Fibroblast of skin of left biceps (primary cell): Measurements from ENCODE around the gene RUNX1.
"Not testable (repeated sequence)": the region's sequence is repeated elsewhere in the genome, so short reads cannot be mapped to it uniquely, and the experiment has no call there.

Experiments used
- DNase-seq, 2 experiments: peaks; one replicate each; pipeline ENCODE4 v3.0.0-alpha.2; 2013; ENCODE audit warnings: low read depth in 2 of 2

The RUNX1 gene

DNA sequence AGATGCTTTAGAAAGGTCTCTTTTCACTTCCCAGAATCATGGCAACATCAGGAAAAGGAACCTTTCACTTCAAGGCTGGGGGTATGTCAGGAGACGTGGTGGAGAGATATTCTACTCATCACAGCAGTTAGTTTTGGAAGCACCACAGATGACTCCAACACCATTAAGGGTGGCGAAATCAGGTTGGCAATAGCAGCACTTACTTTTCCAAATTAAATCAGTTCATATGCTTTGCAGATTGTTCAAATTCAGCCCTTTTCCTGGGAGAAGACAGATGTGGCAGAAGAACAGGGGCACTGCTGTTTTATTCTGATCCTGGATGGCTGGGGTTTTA, 79.0 kb downstream of the RUNX1 start:
- DNase-seq, result no peak

DNA sequence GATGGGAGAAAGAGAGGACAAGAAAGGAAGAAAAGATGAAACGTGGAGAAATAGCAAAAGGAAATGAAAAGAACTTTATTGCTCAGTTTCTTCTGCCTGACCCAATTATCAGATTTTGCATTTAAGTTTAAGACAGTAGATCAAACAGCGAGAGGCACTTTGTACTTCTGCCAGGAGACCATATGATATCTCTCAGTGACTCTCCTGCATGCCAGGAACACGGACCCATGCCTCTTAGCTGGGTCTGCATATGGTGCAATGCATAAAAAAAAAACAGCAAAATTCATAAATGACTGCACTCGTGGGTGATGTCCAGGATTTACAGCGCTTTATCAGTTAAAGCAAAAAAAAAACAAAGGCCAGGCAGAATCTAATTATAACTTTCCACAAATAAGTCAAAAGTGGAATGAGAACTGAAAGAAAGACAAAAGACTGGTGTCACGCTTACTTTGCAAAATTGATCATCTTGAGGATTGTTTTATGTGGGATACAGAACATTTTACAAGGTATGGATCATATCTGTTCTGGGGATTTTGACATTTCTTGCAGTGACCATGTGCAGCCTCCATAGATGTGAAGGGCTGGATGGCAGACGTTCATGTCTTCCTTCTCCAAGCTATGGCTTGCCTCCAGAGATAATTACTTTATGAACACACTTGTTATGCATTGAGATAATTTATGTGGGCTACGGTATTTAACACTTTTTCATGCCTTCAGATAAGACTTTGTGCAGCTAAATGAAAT, 79.5 kb downstream of the RUNX1 start:
- no peak for DNase-seq

DNA sequence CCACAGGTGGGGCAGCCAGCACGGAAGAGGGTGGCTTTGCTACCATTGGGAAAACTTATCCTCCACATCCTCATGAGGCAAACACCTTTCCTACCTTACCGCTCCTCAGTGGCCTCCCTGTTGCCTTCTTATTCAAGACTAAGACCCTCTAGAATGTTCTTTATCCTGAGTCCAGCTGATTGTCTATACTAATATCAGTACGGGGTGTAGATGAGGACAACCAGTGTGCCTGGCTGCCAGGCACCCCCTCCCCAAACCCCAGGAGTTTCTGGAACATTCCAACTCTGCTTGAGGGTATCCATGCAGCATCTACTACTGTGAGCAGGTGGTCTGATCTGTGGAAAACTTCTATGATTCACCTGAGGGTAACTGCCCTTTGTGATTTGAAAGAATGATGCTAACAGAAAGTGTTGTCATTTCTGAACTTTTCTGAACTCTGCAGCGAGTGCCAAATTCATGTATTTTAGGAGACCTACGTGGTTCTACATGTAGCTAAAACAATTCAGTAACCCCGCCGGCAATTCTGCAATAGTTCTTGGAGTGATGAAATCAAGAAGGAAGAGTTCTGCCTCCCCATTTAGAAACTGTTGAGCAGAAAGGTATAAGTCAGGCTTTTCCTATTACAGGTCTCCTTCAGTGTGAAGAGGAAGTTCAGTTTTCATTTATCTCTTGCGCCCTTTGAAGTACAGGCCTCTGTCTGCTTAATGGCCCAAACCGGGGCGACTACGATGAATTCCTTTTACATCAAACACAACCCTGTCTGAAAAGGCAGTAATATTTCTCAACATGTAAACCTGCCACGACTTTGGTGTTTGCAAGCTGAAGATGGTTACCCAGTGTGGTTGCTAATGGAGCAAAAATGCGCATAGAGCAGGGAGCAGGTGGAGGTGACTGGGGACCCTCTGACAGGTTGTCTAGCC, 80.4 kb downstream of the RUNX1 start:
- DNase-seq, result no peak

DNA sequence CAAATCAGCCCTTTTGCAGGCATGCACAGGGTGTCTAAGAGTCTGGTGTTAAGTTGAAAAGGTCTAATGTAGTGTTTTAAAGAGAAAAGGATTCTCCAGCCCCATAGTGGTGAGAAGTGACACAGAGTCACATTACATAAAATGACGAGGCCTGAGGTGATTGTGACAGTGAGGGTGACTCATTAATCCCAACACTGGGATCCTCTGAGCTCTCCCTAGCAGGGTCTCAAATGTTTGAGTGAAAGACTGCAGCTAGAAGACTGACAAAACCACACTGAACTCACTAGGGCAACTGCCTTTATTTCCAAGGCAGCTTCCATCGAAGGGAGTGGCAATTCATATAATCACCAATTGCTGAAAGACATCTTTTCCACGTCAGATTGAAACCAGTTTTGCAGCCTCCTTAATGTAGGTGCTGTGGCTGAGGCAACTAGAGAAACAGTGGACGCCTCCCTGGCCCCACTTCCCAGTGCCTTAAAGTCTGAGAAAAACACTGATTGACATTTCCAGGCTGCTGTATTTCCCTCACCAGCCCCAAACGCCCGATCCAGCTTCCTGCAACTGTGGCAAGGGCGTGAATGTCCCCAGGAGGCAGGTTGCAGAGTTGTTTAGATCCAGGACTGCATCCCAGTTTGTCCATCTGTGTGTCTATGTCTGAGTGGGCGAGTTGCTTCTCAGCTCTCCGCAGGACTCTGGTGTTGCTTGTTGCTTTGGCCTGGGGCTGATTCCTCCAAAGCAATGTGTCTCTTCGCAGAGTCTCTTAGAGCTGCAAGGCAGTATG, 81.4 kb downstream of the RUNX1 start:
- DNase-seq, result no peak

DNA sequence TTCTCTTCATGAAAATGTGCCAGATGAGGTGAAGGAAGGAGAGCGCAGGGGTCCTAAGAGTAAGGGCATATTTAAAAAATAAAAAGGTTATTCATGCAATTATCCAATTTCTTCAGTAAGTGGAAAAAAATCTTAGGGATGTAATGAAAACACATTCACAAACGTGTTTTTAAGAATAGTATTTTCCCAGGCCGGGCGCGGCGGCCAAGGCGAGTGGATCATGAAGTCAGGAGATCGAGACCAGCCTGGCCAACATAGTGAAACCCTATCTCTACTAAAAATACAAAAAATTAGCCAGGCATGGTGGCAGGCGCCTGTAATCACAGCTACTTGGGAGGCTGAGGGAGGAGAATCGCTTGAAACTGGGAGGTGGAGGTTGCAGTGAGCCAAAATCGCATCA, 82.2 kb downstream of the RUNX1 start:
- DNase-seq, result not testable (repeated sequence)

DNA sequence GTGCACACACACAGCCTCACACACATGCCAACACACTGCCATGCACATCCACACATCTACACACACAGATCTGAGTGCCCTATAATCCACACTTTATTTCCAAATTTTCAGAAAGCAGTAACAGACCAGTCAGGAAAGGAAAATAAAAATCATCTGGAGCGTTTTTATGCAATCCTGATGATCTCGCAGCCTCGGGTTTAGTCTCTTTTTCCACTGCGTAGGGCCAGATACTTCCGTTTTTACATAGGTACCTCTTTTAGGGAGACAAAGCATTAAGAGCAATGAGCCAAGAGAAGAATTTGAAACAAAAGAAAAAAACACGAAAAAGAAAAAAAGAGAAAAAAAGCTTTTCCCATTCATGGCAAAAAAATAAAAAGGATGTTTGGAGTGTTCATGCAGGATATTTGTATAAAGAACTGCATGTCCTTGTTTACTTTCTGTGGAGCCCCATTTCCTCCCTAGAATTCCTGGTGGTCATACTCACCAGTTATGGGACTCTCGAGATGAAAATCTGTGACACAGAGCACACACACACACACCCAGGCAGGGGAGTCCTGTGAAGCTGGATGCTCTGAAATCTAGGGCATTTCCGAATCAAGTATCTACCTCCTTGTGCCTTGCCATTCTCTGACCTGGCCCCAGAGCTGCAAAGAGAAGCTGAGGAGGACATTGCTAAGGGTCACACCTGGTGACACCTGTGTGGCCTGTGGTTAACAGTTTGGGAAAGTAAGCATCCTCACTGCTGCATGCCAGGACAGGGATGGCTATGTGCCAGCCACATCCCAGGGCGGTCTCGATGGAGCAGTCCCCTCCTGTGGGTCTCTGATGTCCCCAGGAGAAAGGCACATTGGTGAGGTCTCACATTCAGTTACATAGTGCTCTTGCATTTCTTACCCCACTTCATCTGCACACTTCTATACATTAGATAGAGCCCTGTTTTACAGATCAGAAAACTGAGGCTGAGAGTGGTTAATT, 83.6 kb downstream of the RUNX1 start:
- no peak for DNase-seq

DNA sequence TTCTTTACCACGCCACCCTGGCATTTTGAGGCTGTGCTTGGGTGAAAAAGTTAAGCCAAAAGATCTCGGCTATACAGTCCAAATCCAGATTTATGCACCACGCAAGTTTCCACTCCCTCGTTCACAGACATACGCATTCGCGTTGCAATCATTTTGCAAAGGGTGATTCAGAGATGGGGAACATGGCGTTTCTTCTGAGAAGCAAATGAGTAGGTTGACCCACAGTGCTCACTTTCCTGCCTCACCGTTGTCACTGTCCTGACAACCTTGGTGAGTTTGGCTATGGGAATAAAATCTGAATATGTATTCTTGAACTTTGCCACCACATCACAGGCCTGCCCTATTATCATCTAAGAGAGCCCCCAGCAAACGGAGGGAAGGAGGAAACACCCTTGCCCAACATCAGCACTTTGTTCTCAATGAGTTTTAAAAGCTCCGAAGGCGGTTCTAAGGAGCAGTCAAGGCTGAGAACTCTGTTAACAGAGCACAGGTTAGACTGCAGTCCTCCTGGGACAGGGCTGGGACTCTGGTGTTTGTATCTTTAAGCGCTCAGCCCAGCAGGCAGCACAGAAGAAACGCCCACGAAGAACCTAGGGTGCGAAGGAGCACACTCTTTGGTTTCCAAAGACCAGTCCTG, 86.4 kb downstream of the RUNX1 start:
- DNase-seq, result no peak

DNA sequence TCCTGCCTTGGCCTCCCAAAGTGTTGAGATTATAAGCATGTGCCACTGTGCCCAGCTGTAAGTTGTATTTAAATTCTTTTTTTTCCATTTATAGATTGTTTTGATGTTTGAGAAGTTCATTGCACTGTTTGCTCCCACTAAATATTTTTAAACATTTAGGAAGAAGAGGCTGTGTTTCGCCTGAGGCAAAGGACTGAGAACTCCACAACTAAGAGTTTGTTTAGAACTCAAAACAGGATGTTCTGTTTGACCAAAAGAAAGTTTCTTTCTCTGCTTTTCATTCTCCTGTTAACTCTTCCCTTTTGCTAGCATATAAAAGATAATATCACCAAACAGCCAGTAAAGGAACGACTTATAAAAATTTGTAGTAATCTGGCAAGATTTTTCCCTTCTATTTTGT, 87.0 kb downstream of the RUNX1 start:
- no peak for DNase-seq

DNA sequence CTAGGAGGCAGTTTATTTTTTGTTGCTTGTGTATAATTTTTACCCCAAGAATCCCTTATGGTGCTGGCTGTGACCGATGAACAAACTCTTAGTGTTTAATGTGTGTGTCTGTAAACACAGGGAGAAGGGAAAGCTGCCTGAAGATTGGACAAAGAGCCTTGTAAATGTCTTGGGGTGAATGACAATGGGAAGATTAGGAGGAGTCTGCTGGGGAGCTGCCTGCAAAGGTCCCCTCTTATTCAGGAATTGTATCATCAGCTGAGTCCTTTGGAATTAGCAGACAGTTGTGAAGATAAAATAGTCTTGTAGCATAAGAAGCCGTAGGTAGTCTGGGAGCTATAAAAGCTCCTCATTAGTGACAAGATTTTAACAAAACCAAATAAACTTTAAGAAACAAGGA, 88.4 kb downstream of the RUNX1 start:
- no peak for DNase-seq

DNA sequence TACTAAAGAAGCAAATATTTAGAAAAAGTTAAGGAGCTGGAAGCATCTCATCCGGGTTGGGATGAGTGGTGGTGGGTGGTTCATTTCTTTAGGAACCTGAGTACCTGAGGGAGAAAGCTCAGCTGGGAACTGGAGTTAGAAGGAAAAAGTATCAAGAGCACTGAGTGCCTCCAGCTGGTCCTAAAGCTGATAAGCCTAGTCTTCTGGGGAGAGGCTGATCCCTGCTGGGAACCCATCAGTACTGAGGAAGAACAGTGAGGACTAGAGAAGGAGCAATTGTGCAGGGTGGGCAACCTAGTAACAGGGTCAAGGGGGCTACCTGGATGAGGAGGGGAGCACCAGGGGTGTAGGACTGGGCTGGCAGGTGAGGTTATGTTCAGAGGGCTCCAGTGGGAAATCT, 89.5 kb downstream of the RUNX1 start:
- DNase-seq, result no peak

DNA sequence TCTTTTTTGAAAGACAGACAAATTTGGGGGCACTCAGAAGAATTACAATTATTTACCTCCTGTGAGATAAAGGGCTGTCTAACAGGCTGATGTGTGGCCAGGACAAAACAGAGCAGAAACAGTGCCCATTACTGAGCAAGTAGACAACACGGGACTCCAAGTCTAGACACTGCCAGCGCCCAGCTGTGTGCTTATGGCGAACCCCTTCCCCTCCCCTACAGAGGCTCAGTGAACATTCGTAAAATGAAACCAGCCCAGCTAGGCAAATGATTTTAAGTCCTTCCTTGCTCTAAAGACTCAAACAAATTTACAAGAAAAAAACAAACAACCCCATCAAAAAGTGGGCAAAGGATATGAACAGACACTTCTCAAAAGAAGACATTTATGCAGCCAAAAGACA, 91.1 kb downstream of the RUNX1 start:
- DNase-seq, result no peak

DNA sequence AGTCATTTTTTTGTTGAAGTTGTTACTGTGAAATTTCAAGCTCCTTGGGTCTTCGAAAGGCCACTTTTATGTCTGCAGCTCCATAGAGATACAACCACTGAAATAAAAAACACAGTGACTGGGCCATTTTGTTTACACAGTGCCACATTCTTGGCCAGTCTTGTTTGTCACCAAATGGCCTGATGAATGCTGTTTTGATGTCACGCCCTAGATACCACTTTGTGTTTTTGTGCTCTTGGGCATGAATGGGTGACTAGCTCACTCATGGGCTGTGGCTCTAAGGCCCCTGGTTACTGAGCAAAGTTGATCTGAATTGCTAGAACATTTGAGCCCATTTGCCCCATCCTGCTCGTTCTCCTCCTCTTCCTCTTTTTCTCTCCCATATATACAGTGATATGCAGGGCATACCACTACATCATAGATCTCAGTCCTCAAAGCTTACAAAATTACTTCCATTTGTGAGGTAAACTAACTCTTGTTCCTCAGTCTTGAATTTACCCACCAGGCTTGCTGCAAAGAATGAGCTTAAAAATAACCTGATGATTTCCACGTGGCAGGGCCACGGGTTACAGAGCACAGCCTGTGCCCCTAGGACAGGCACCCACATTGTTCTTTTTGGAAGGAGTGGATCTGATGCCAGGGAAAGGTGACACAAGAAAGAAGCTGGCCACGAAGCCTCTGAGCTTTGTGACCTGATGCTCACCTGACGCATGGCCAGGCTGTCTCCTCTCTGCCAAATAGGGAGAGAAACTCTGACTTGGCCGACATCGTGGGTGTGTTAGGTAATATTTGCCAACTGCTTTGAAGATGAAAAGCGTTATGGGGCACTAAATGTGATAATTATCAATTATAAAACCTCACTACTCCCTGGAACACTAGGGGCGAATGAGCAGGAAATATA, 92.4 kb downstream of the RUNX1 start:
- DNase-seq, result no peak

DNA sequence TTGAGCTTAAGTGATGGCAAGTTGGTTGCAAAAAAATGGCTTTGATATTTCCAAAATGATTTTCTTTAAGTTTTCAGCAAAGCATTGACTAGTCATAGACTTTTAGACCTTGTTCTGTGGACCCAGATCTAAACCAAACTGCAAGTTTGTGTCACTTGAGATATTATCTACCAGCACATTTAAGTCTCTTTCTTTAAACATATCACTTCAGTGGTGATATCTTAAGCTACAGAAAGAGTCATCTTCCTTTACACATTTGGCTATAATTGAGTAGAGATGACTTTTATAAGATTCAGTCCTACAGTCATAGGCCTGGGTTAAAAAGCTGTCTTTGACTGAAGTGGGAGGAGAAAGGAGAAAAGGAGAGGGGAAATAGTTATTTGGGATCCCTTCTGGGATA, 95.2 kb downstream of the RUNX1 start:
- no peak for DNase-seq

DNA sequence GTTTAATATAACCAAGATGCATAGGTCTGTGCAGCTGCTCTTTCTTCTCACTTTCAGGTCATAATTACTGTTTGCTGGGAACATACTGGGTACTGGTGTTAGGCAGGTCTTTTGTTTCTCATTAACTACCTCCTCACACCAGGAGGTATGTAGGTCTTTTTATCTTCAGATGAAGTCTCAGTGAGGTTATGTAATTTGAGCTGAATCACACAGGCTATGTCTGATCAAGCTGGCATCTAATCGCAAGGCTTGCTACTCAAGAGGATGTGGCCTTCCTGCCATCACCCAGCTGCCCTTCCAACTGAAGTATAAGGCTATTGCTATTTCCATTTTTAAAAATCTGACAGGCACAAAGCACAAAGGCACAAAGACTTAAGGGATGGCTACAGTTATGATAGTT, 96.4 kb downstream of the RUNX1 start:
- no peak for DNase-seq

DNA sequence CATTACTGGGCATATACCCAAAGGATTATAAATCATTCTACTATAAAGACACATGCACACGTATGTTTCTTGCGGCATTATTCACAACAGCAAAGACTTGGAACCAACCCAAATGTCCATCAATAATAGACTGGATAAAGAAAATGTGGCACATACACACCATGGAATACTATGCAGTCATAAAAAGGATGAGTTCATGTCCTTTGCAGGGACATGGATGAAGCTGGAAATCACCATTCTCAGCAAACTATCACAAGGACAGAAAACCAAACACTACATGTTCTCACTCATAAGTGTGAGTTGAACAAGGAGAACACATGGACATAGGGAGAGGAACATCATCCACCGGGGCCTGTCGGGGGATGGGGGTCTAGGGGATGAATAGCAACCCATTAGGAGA, 97.2 kb downstream of the RUNX1 start:
- DNase-seq, result not testable (repeated sequence)

DNA sequence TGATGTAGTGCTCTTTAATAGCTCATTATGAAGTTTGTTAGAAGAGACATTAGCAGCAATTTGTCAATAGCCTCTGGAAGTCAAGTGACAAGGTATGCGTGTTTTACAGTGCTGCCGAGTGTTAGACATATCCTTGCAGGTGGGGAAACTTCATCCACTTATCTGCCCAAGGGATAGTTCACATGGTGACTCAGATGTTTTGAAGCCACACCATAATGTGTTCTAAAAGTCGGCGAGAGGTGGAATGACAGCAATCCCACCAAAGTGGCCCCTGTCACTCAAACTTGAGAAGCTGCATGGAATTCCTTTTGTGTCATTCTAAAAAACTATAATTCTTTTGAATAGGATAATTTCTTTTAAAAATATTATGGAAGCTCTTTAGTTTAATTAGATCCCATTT, 98.1 kb downstream of the RUNX1 start:
- DNase-seq, result no peak

DNA sequence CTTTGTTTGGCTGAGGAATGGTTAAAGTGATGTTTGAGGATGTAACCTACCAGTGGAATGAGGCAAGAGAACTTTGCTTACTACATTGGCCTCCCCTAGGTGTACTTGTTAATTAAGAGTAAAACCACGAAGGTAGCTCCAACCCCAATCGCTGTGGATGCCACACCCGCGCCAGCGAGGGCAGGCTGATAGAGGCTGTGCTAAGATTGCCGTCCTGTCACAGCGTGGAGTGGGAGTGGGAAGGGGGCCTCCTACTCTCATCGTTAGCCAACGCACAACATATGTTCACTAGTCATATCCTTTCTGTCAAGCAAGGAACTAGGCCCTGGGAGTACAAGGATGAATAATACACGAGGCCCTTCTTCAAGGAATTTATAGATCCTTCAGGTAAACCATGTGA, 99.6 kb downstream of the RUNX1 start:
- DNase-seq, result no peak

DNA sequence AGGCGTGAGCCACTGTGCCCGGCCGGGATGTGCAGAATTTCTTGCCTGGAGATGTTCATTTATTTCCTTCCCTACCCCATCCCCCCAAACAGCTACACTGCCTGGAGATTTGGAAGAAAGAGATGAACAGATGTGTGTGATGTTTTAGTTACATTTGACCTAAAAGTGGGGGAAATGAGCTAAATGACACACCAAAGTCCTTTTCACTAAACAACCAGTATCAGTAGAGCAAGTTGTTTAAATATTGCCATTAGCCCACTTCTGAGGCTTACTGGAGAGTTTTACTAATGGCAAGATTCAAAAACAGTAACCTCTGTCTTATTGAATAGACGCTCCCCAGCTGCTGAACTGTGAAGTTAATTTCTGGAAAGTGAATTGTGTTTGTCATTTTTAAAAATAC, 100.1 kb downstream of the RUNX1 start:
- DNase-seq, result no peak

DNA sequence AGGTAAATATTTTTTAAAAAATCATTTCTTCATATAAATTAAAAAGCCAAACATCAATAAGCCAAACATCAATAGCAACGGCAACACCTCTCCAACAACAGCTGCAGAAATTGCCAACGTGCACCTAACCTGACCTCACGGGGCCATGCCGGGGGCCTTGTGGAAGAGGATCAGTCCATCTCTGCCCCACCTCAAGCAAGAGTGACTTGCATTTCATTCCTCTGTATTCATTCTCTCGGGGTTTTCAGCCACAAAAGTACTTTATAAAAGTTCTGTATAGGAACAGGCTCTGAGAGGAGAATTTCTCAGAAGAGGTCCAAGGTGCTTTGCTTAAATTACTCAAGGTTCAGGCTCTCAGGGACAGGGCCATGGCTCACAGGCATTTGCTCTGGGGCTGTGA, 100.9 kb downstream of the RUNX1 start:
- no peak for DNase-seq
